ENCODE data around the gene PFDN2. TPM values are rescaled to one million over a fixed set of nuclear protein-coding genes. Genes with fewer than 3 reads are reported as not detected.

The PFDN2 gene
- total RNA-seq, 1 experiment from 2014 or later = 129 TPM

GRCh38 chr1:161094481-161094880 lies 23.4 kb downstream of the PFDN2 start:
- H3K4me1 Mint-ChIP-seq (ENCODE audit: low read depth, unreplicated experiment) = peaks cover 70% of the 10 kb centered on the region
- peaks cover 24% of the 10 kb centered on the region for H3K36me3 Mint-ChIP-seq (ENCODE audit: insufficient read depth, unreplicated experiment)
- H3K27ac Mint-ChIP-seq (ENCODE audit: unreplicated experiment) = no peak overlapping the region
- no peak for DNase-seq
- TF ChIP-seq CTCF (IDR thresholded peaks at IDR 0.05; ENCODE audit: unreplicated experiment) = no peak
- H3K9me3 Mint-ChIP-seq (ENCODE audit: low read depth, unreplicated experiment) = no peaks in the 10 kb centered on the region
- BruUV-seq (replicated peaks) = no TSS peak
- no peaks in the 10 kb centered on the region for H3K27me3 Mint-ChIP-seq (ENCODE audit: unreplicated experiment)
- intact Hi-C loops (cut with micrococcal nuclease; ENCODE audit: unreplicated experiment) = no loop called here
- CTCF ChIA-PET = no interaction called here
- no peak overlapping the region for H3K4me3 Mint-ChIP-seq (ENCODE audit: low read depth, unreplicated experiment)

GRCh38 chr1:161092621-161093028 lies 25.2 kb downstream of the PFDN2 start:
- H3K36me3 Mint-ChIP-seq (ENCODE audit: insufficient read depth, unreplicated experiment) = peaks cover 24% of the 10 kb centered on the region
- DNase-seq = peak; percentile 67
- BruUV-seq (replicated peaks) = no TSS peak
- CTCF ChIA-PET = interaction anchor here (1.2 kb wide), 1 partner anchor 10 kb away, joined by 5 read pairs; no protein-coding TSS in a partner anchor
- intact Hi-C loops (cut with micrococcal nuclease; ENCODE audit: unreplicated experiment) = no loop called here
- H3K4me1 Mint-ChIP-seq (ENCODE audit: low read depth, unreplicated experiment) = peaks cover 73% of the 10 kb centered on the region
- no peak for TF ChIP-seq CTCF (IDR thresholded peaks at IDR 0.05; ENCODE audit: unreplicated experiment)
- no peaks in the 10 kb centered on the region for H3K27me3 Mint-ChIP-seq (ENCODE audit: unreplicated experiment)
- H3K9me3 Mint-ChIP-seq (ENCODE audit: low read depth, unreplicated experiment) = no peaks in the 10 kb centered on the region
- no peak overlapping the region for H3K4me3 Mint-ChIP-seq (ENCODE audit: low read depth, unreplicated experiment)
- H3K27ac Mint-ChIP-seq (ENCODE audit: unreplicated experiment) = peak overlapping the region; percentile 39

DNA sequence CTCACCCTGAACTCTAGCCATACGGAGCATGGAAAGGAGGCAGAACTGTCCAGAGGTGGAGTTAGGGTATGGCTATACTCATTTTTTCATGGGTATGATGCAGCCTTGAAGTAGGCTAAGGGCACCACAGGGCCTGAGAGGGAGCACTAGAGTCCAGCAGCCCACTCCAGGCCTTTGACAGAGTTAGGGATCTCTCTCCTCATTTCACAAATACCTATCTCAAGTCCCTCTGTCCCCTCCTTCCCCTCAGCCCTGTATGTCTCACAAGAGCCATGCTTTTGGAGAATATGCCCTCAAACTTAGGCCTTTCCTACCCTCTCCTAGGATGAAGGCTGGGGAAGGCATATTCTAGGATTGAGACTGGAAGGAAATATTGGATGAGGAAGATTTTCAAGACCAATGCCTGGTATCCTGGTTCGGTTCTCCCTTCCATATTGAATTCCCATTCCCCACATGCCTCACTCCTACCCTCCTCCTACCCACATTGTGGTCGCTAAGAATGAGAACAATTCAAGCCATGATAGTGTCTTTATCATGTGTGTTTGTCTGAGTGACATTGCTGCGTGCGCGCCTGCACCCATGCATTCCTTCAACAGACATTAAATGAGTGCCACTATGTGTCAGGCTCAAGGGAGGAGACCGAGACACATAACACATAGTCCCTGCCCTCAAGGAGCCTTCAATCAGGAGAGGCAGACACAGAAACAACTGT lies 25.9 kb downstream of the PFDN2 start:
- peaks cover 26% of the 10 kb centered on the region for H3K36me3 Mint-ChIP-seq (ENCODE audit: insufficient read depth, unreplicated experiment)
- TF ChIP-seq CTCF (IDR thresholded peaks at IDR 0.05; ENCODE audit: unreplicated experiment) = no peak
- H3K9me3 Mint-ChIP-seq (ENCODE audit: low read depth, unreplicated experiment) = no peaks in the 10 kb centered on the region
- no TSS peak for BruUV-seq (replicated peaks)
- CTCF ChIA-PET = interaction anchor here (1.2 kb wide), 1 partner anchor 9 kb away, joined by 5 read pairs; no protein-coding TSS in a partner anchor
- no peaks in the 10 kb centered on the region for H3K27me3 Mint-ChIP-seq (ENCODE audit: unreplicated experiment)
- no peak overlapping the region for H3K4me3 Mint-ChIP-seq (ENCODE audit: low read depth, unreplicated experiment)
- DNase-seq = no peak
- H3K4me1 Mint-ChIP-seq (ENCODE audit: low read depth, unreplicated experiment) = peaks cover 73% of the 10 kb centered on the region
- H3K27ac Mint-ChIP-seq (ENCODE audit: unreplicated experiment) = peak overlapping the region; percentile 39
- intact Hi-C loops (cut with micrococcal nuclease; ENCODE audit: unreplicated experiment) = no loop called here

DNA sequence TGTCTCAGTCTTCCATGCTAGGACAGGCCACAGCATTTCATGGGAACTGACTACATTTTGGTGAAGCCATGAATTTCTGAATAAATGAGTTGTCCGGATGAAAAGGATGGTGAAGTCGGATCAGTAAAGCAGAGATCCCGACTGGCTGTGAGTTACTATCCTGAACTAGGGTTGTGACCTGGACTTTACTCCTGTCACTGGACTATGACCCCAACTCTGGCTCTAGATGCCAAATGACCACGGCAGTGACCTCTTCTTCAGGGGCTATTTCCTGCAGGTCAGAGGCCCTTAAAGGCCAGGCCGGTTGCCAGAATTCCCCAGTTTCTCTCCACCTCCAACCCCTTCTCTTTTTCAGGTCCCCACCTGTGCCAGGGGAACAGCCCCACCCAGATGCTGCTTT lies 26.7 kb downstream of the PFDN2 start:
- no TSS peak for BruUV-seq (replicated peaks)

More for the DNA sequence above, 26.7 kb downstream of the PFDN2 start:
- peaks cover 73% of the 10 kb centered on the region for H3K4me1 Mint-ChIP-seq (ENCODE audit: low read depth, unreplicated experiment)
- H3K9me3 Mint-ChIP-seq (ENCODE audit: low read depth, unreplicated experiment) = no peaks in the 10 kb centered on the region
- no peak overlapping the region for H3K4me3 Mint-ChIP-seq (ENCODE audit: low read depth, unreplicated experiment)
- peaks cover 34% of the 10 kb centered on the region for H3K36me3 Mint-ChIP-seq (ENCODE audit: insufficient read depth, unreplicated experiment)
- no peak overlapping the region for H3K27ac Mint-ChIP-seq (ENCODE audit: unreplicated experiment)
- H3K27me3 Mint-ChIP-seq (ENCODE audit: unreplicated experiment) = no peaks in the 10 kb centered on the region
- CTCF ChIA-PET = no interaction called here
- intact Hi-C loops (cut with micrococcal nuclease; ENCODE audit: unreplicated experiment) = no loop called here
- TF ChIP-seq CTCF (IDR thresholded peaks at IDR 0.05; ENCODE audit: unreplicated experiment) = no peak
- DNase-seq = no peak

Measured in Calu3 (cell line).